HG02759 (cell line): ENCODE results near the gene CA6.
"Not testable (repeated sequence)": the region's sequence is repeated elsewhere in the genome, so short reads cannot be mapped to it uniquely, and the experiment has no call there.

Source experiments
- ATAC-seq: cut with Tn5 transposase; IDR thresholded peaks from one replicate; pipeline ENCODE4 v1.9.1; 2021; ENCODE audit warnings: mild to moderate bottlenecking, moderate library complexity; ENCODE audit not compliant: unreplicated experiment

CA6 gene

DNA sequence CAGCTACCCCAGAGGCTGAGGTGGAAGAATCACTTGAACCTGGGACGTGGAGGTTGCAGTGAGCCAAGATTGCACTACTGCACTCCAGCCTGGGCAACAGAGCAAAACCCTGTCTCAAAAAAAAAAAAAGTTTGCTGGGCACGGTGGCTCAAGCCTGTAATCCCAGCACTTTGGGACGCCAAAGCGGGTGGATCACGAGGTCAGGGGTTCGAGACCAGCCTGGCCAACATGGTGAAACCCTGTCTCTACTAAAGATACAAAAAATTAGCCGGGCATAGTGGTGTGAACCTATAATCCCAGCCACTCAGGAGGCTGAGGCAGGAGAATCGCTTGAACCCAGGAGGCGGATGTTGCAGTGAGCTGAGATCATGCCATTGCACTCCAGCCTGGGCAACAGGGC lies 23.2 kb downstream of the CA6 start:
- ATAC-seq, result not testable (repeated sequence)

GRCh38 chr1:8969937-8970336 lies 24.3 kb downstream of the CA6 start:
- ATAC-seq, result no peak

GRCh38 chr1:8970870-8971337 lies 25.2 kb downstream of the CA6 start:
- no peak for ATAC-seq

GRCh38 chr1:8974551-8974950 lies 28.9 kb downstream of the CA6 start:
- ATAC-seq, result no peak

DNA sequence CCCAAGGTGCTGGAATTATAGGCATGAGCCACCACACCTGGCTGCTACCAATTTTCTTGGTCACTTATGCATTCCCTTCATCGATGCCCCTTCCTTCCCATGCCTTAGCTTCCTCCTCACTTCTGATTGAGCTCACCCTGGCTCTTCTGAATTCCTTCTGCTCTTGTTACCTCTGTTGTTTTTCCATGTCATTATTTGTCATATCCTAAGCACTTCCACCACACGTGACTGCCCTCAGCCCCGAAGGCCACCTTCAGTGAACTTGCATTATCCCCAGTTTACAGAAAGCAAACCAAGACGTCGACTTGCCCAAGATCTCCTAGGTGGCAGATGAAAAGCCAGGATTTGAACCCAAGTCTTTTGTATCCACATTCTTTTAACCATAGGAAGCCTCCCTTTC lies 30.7 kb downstream of the CA6 start:
- no peak for ATAC-seq

DNA sequence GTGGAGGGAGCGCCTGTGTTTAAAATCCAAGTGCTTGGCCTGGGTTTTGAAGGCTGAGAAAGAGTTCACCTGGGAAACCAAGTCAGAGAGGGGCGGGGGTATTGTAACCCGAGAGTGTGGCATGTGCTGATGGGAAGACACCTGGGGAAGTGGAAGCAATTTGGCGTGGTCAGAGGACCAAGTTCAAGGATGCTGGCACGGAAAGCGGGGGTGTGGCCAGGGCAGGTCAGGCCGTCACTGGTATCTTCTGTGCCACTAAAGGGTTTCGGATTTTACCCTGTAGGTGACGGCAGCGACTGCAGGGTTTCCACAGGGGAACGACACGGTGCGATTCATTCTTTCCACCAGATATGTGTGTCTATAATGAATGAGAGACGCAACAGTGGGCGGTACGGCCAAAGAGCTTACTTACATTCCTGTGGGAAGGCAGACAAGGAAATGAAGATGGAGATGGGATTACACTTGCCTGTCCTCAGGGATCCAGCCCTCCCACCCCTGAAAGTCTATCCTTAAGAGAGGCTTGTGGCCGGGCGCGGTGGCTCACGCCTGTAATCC lies 31.3 kb downstream of the CA6 start:
- no peak for ATAC-seq

GRCh38 chr1:8980656-8981055 lies 35.0 kb downstream of the CA6 start:
- ATAC-seq, result no peak

DNA sequence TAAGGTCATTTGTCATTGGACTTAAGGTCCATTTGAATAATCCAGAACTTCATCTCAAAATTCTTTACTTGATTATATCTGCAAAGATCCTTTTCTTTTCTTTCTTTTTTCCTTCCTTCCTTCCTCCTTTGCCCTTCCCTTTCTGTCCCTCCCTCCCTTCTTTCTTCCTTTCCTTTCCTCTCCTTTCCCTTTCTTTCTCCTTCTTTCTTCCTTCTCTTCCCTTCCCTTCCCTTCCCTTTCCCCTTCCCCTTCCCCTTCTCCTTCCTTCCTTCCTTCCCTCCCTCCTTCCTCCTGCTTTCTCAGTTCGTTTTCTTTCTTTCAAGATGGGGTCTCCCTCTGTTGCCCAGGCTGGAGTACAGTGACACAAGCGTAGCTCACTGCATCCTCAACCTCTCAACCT lies 35.5 kb downstream of the CA6 start:
- no peak for ATAC-seq

DNA sequence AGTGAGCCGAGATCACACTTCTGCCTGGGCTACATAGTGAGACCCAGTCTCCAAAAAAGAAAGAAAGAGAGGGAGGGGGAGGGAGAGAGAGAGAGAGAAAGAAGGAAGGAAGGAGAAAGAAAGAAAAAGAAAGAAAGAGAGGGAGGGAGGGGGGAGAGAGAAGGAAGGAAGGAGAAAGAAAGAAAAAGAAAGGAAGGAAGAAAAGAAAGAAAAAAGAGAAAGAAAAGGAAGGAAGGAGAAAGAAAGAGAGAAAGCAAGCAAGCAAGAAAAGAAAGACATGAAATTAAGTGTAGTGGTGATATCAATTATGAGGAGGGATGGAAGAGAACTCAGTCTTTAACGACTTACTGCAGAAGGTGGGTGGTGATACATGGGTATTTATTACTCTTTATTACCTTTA lies 38.5 kb downstream of the CA6 start:
- no peak for ATAC-seq

- ATAC-seq, result no peak
Observed at GRCh38 chr1:8984990-8985389, 39.3 kb downstream of the CA6 start.

- ATAC-seq, result no peak
Observed at GRCh38 chr1:8985915-8986813, 40.5 kb downstream of the CA6 start.

DNA sequence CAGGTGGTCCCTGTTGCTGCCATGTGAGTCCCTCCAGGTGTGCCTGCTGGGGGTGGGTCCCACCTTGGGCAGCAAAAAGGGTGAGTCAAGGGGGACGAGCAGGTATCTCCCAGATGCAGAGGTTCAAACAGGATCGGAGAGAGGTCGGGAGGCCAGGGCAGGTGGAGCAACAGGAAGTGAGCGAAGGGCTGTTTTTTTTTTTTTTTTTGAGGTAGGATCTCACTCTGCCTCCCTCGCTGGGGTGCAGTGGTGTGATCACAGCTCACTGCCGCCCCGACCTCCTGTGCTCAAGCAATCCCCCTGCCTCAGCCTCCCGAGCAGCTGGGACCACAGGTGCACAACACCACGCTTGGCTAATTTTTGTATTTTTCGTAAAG lies 41.1 kb downstream of the CA6 start:
- ATAC-seq, result no peak

GRCh38 chr1:8987881-8988617 lies 42.4 kb downstream of the CA6 start:
- no peak for ATAC-seq

GRCh38 chr1:8988618-8988967 lies 42.9 kb downstream of the CA6 start:
- no peak for ATAC-seq

DNA sequence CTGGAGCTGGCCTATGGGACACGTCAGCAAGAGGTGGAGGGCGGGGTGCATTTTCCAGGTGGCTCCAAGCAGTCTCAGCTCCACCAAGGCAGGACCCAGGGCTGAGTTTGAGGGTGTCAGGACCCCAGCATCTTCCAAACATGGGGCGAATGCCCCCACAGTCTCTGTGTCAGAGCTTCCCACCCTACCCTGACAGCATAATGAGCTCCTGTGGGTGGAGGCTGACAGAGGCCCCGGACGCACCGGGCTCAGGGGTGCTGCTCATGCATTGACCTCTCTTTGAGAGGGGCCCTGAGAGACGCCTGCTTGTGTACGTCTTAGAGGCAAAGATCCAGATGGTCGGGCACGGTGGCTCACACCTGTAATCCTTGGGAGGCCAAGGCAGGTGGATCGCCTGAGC lies 43.4 kb downstream of the CA6 start:
- ATAC-seq, result no peak

GRCh38 chr1:8989821-8990220 lies 44.2 kb downstream of the CA6 start:
- ATAC-seq, result no peak

DNA sequence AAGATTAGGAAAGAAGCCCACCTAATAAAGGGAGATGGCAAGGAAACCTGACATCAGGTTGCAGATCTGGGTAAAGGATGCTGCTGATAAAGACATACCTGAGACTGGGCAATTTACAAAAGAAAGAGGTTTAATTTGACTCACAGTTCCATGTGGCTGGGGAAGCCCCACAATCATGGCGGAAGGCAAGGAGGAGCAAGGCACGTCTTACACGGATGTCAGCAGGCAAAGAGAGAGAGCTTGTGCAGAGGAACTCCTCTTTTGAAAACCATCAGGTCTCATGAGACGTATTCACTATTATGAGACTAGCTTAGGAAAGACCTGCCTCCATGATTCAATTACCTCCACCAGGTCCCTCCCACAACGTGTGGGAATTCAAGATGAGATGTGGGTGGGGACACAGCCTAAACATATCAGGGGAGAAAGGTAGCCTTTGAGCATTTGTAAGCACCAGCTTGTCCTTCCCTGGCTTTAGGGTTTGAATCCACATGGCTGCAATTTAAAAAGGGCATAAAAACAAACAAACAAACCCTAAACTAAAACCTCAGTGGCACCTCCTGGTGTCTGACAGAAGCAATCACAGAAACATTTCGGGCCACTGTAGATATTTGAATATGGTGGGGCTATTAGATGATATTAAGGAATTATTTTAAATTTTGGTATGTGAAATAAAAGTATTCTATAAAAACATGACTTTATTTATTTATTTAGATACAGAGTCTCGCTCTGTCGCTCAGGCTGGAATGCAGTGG lies 47.4 kb downstream of the CA6 start:
- no peak for ATAC-seq

GRCh38 chr1:8993962-8994675 lies 48.5 kb downstream of the CA6 start:
- not testable (repeated sequence) for ATAC-seq

- not testable (repeated sequence) for ATAC-seq
Observed at GRCh38 chr1:9001534-9002214, 56.0 kb downstream of the CA6 start.

- ATAC-seq, result not testable (repeated sequence)
Observed at GRCh38 chr1:9002215-9002560, 56.5 kb downstream of the CA6 start.
